GF-D8 (cell line): ENCODE measurements around the gene OR7G2.
"Not testable (repeated sequence)": the region's sequence is repeated elsewhere in the genome, so short reads cannot be mapped to it uniquely, and the experiment has no call there.

Source experiments
- DNase-seq: peaks from one replicate; lab custom pipeline; 2025; lab: John Stamatoyannopoulos, UW

Gene OR7G2

DNA sequence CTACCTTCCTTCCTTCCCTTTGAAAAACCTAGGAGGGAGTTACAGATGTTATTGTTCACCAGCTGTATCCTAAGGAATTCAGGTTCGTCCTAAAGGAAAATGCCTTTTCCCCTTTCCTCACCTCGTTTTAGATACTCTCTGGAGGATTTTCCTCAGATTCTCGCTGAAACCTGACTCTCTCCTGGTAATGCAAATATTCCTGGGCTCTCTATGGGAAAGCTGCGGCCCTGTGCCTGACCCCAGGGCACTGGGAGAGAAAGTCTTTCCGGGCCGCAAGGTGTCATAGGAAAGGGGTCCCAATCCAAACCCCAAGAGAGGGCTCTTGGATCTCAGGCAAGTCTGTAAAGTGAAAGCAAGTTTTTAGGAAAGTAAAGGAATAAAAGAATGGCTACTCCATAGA lies 33.5 kb downstream of the OR7G2 start:
- no peak for DNase-seq

GRCh38 chr19:9071720-9072119 lies 35.6 kb downstream of the OR7G2 start:
- DNase-seq = not testable (repeated sequence)

DNA sequence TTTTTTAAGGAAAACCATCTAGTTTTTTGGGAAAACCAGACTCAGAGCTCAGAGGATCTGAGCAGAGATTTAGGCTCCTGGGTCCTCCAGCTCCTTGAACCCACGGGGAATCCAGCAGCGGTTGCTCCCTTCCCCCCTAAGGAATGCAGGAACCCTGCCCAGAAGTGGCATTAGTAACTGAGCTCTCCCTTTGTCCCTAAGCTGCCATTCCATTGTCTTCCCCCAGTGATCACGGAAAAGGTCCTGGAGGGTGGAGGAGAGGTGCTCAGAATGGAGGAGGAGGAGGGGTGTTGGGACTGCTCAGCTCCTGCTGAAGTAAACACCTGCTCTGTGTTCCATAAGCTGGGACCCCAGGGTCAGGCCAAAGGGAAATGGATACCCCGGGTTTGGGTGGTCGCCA lies 37.2 kb downstream of the OR7G2 start:
- no peak for DNase-seq

DNA sequence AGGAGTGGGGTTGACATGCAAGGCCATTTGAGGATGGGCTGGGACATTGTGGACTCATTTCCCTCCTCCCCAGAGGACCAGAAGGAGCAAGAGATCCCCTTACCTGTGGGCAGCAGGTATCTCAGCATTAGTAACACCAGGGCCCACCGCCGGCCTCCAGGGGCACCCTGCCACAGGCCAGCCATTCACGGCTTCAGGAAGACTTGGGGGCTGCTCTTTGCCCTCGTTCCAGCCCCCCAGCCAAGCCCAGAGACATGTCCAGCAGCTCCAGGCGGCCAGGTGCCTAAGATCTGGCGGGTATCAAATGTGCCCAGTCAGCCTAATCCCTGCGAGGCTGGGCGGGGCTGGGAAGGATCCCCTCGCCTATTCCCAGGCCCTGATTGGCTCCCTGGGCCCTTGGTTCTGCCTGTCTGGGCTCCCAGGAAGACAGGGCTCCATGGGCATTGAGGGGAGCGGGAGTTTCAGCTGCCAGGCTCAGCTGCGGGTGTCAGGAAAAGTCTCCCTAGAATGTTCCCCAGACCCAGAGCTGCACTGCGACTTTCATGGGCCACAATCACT lies 41.7 kb downstream of the OR7G2 start:
- DNase-seq = no peak

DNA sequence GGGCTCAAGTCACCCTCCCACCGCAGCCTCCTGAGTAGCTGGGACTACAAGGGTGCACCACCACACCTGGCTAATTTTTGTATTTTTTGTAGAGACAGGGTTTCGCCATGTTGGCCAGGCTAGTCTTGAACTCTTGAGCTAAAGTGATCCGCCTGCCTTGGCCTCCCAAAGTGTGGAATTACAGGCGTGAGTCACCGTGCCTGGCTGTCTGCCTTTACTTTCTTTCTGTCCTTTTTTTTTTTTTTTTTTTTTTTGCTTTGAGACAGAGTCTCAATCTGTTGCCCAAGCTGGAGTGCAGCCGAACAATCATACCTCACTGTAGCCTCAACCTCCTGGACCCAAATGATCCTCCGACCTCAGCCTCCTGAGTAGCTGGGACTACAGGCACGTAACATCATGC lies 45.4 kb downstream of the OR7G2 start:
- DNase-seq = no peak

- no peak for DNase-seq
Observed at GRCh38 chr19:9060564-9061340, 46.5 kb downstream of the OR7G2 start.

DNA sequence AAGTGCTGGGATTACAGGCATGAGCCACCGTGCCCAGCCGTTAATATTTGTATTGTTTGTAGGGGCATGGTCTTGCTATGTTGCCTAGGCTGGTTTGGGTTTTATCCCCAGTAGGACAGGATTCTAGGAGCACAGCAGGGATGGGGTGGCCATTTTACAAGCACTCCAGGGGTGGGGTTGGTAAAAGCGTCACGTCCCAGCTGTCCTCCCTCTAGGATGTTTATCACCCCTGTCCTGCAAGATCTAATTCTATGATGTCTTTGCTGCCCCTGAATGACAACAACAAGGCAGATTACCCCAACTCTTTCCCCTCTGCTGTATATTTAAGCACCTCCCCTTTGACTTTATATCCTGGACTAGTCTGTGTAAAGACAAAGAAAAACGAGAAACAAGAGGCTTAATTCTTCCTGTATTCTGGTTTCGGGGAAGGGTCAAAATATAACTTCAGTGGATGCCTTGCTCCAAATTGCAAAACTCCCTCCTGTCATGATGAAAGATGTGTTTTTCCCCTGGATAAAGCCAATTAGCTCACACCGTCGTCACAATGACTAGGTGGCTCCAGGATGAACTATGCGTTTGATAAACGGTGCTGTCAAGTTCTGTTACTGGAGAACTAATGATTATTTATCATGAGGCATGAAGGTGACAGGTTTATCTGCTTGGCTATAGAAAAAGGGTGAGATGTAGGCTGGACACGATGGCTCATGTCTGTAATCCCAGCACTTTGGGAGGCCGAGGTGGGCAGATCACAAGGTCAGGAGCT lies 48.2 kb downstream of the OR7G2 start:
- no peak for DNase-seq

DNA sequence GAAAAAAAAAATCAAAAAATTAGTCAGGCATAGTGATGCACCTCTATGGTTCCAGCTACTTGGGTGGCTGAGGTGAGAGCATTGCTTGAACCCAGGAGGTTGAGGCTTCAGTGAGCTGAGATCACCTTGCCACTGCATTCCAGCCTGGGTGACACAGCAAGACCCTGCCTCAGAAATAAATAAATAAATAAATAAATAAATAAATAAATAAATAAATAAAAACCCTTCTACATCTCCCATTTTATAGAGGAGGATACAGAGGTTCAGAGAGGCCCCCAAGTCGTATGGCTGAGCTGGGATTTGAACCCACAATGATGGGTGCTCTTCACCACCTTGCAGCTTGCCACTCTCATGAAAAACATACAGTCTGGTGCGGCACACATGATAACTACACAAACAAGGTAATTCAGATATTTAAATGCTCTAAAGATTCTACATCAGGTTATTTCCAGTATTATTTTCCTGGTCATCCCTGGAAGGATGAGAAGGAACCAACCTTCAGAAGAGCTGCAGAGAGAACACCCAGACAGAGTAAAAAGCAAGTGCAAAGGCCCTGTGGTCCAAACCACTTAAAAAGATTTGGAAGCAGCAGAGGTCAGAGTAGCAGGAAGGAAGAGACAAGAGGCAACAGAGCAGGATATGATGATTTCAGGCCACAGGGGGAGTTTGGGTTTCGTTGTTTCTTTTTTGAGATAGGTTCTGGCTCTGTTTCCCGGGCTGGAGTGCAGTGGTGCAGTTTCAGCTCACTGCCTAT lies 49.6 kb downstream of the OR7G2 start:
- no peak for DNase-seq

DNA sequence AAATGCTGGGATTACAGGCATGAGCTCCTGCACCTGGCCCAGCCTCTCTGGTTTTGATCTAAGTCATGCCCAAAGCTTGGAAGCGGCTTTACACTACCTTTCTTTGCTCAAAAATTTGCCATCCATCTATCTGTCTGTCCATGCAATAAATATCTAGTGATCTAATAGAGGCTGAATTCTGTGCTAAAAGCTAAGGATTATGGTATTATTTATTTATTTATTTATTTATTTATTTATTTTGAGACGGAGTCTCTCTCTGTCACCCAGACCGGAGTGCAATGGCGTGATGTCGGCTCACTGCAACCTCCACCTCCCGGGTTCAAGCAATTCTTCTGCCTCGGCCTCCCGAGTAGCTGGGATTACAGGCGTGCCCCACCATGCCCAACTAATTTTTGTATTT lies 51.1 kb downstream of the OR7G2 start:
- not testable (repeated sequence) for DNase-seq

GRCh38 chr19:9054765-9055164 lies 52.5 kb downstream of the OR7G2 start:
- DNase-seq = no peak

DNA sequence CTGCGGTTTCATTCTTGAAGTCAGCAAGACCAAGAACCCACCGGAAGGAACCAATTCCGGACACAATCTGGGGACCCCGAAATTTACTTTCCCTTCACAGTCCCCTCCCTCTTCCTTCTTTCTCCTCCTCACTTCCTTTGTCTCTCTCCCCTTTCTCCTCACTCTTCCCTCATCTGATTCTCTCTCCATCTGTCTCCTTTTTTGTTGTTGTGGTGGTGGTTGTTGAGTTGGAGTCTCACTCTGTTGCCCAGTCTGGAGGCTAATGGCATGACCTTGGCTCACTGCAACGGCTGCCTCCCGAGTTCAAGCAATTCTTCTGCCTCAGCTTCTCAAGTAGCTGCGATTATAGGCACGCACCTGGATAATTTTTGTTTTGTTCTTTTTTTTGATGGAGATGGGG lies 53.1 kb downstream of the OR7G2 start:
- DNase-seq = no peak

GRCh38 chr19:9053674-9054073 lies 53.6 kb downstream of the OR7G2 start:
- not testable (repeated sequence) for DNase-seq

DNA sequence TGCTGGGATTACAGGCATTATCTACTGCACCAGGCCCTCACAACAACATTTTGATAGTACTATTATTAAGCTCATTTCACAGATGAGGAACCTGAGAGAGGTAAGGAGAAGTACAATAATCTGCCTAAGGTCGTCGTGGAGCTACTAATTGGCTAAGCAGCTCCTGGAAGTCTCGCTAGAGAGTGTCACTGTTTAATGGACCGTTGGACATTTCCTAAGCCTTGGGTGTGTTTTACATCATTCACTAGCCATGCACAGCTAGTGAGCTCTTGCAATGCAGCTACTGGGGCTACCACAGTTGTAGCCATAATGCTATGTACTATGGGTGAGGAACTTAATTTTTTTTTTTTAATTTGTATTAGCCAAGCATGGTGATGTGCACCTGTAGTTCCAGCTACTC lies 54.4 kb downstream of the OR7G2 start:
- DNase-seq = no peak
